ENCODE results near the gene WNK1. TPM values are rescaled to one million over a fixed set of nuclear protein-coding genes. Genes with fewer than 3 reads are reported as not detected.
"Not testable (repeated sequence)": the region's sequence is repeated elsewhere in the genome, so short reads cannot be mapped to it uniquely, and the experiment has no call there.

WNK1 gene
- total and polyA plus RNA-seq, 2 of the 8 experiments (the other 6 are each of a cell fraction or from before 2014, with no cell fraction given), result 88.2 to 157 TPM

DNA sequence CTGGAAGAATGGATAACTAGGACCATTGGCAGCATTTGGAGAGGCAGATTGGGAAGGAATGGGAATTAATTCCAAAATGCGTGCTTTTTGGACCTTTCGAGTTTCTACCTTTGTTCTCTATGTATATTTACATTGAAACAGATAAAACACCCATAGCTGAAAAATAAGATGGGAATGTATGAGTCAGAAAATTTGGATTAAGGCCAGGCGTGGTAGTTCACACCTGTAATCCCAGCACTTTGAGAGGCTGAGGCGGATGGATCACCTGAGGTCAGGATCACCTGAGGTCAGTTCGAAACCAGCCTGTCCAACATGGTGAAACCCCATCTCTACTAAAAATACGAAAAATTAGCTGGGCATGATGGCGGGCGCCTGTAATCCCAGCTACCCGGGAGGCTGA, 65.1 kb downstream of the WNK1 start:
- H3K9me3 ChIP-seq (ENCODE audit: insufficient read depth in 2 of 2, low read depth in 1 of 2, low read length in 1 of 2); H3K23me2 ChIP-seq (ENCODE audit: low read depth, low read length); H3K18ac ChIP-seq (ENCODE audit: extremely low read depth, low read length); FAIRE-seq; DNase-seq (ENCODE audit: low read depth in 1 of 2, low spot score in 2 of 2); H2BK5ac ChIP-seq (ENCODE audit: low read depth, low read length); H3K27me3 ChIP-seq (replicated peaks in 1 of 4; ENCODE audit: control insufficient read depth in 3 of 4, extremely low read depth in 1 of 4, insufficient read depth in 3 of 4, low read length in 3 of 4); H4K8ac ChIP-seq (ENCODE audit: extremely low read depth, insufficient read depth, low read length); H2BK12ac ChIP-seq (ENCODE audit: low read depth, low read length); H2BK20ac ChIP-seq (ENCODE audit: low read length); H4K91ac ChIP-seq (replicated peaks; ENCODE audit: insufficient read length, low read length); H4K20me1 ChIP-seq (replicated peaks in 1 of 2; ENCODE audit: control insufficient read depth in 1 of 2, insufficient read depth in 2 of 2, low read length in 2 of 2); H2AFZ ChIP-seq (ENCODE audit: low read length); H3K27ac ChIP-seq (ENCODE audit: low read depth, low read length); H4K5ac ChIP-seq (ENCODE audit: insufficient read length, low read depth, low read length); H3K14ac ChIP-seq (ENCODE audit: insufficient read length); H3K79me1 ChIP-seq (ENCODE audit: low read depth, low read length); H3K4me2 ChIP-seq (ENCODE audit: insufficient read depth in 1 of 2, low read depth in 2 of 2, low read length in 2 of 2); H3K4me1 ChIP-seq (replicated peaks in 1 of 4; ENCODE audit: control insufficient read depth in 3 of 4, insufficient read depth in 4 of 4, low read length in 3 of 4); H3K56ac ChIP-seq (replicated peaks; ENCODE audit: insufficient read length, low read depth, low read length); H2AK5ac ChIP-seq (ENCODE audit: low read depth, low read length); H3K4me3 ChIP-seq (ENCODE audit: extremely low read depth in 1 of 4, insufficient read depth in 2 of 4, low read depth in 3 of 4, low read length in 4 of 4); H3K23ac ChIP-seq (ENCODE audit: insufficient read length); H2BK120ac ChIP-seq (replicated peaks; ENCODE audit: low read depth, low read length); H3K9ac ChIP-seq (replicated peaks in 1 of 4; ENCODE audit: extremely low read depth in 1 of 4, low read depth in 3 of 4, low read length in 3 of 4); H3K4ac ChIP-seq (replicated peaks; ENCODE audit: insufficient read length, low read depth, low read length); H2BK15ac ChIP-seq (ENCODE audit: low read length): not testable (repeated sequence)
- H3K36me3 ChIP-seq (ENCODE audit: control insufficient read depth in 2 of 4, insufficient read depth in 4 of 4, low read length in 3 of 4), result peaks cover 0 to 11% (median 2%) of the 10 kb centered on the region in 4 experiments; a peak in 5 of 8 replicates
- ChIA-PET POLR2A (ENCODE audit: partially characterized antibody) (interaction anchor here (1.0 kb wide), 1 partner anchor 167 kb away, joined by 3 read pairs; no protein-coding TSS in a partner anchor), CTCF (ENCODE audit: partially characterized antibody) (interaction anchor here (0.6 to 6.3 kb wide), 10 partner anchors 12 to 250 kb away, joined by 3 to 41 read pairs (median 3); no protein-coding TSS in a partner anchor)
- 82% methylated on average over 9 of the region's 9 CpGs; no CpG with 5 or more reads in 1 of the 2 experiments for WGBS, 2 experiments (ENCODE audit: extremely low coverage in 1 of 2, insufficient coverage in 1 of 2, insufficient read length in 1 of 2, insufficient replicate concordance in 2 of 2, low coverage in 1 of 2, low lambda C conversion rate in 2 of 2, missing lambda C conversion rate in 1 of 2)
- H3K79me2 ChIP-seq (ENCODE audit: control insufficient read depth in 1 of 2, insufficient read depth in 2 of 2, low read length in 2 of 2), result peaks cover 0 to 62% of the 10 kb centered on the region in 2 experiments; a peak in 2 of 4 replicates

Data from H1 (cell line).